K562 (cell line): Measurements from ENCODE around the gene AP3S2. TPM values are rescaled to one million over a fixed set of nuclear protein-coding genes. Genes with fewer than 3 reads are reported as not detected.

Source experiments
- ATAC-seq: fragments of 200-7000 bp; cut with Tn5 transposase; 3 replicates; pipeline ENCODE4 v1.9.1; 2020; ENCODE audit warnings: moderate library complexity
- BruUV-seq: library from RNA; stranded (reverse); fragments of 400-500 nt; replicated peaks from 2 replicates; lab custom pipeline; 2021; lab: Mats Ljungman, UMichigan
- CTCF ChIA-PET: fragments of 300-600 bp; formaldehyde crosslinking; extraction: SDS; loops from one replicate; lab custom pipeline; 2021; ENCODE audit warnings: low intra/inter-chr PET ratio; lab: Yijun Ruan, JAX
- POLR2A ChIA-PET: fragments of 300-600, 350-650 bp; sonication (Branson Sonifier 250); formaldehyde crosslinking; extraction: SDS; loops from one replicate; lab custom pipeline; 2021; ENCODE audit warnings: antibody characterized with exemption, inconsistent platforms; lab: Yijun Ruan, JAX
- DNase-seq, 4 experiments: peaks; one replicate each; pipeline versions ENCODE4 v3.0.0 to v3.0.0-alpha.2; 2011 to 2018; ENCODE audit warnings: low spot score in 3 of 4, mixed read lengths in 3 of 4; ENCODE audit errors: extremely low read depth in 1 of 4
- FAIRE-seq: peaks from 2 replicates; lab custom pipeline; 2011; peaks lifted over from hg19 to GRCh38; lab: Jason Lieb, UNC
- H2AFZ ChIP-seq: 2 replicates; pipeline ENCODE4 v1.6.0; 2011; ENCODE audit warnings: low read depth, low read length, control low read depth, inconsistent platforms
- H3K27ac ChIP-seq: fragments of 200-600 bp; 3 replicates; pipeline ENCODE4 v1.8.0; 2011; ENCODE audit warnings: low read depth, mild to moderate bottlenecking, control low read depth, inconsistent platforms, low read length, moderate library complexity, mixed read lengths; ENCODE audit errors: extremely low read depth
- H3K27me3 ChIP-seq, 2 experiments: fragments of 300-600 bp in 1 of 2; 2 replicates in 1 of 2; 3 replicates in 1 of 2; pipeline versions ENCODE4 v1.6.0 to v1.8.0; 2011; ENCODE audit warnings: inconsistent platforms in 2 of 2, low read length in 2 of 2, mild to moderate bottlenecking in 1 of 2, mixed read lengths in 1 of 2, moderate library complexity in 1 of 2; ENCODE audit not compliant: control insufficient read depth in 2 of 2, insufficient read depth in 2 of 2
- H3K36me3 ChIP-seq: fragments of 300-600 bp; 3 replicates; pipeline ENCODE4 v1.8.0; 2011; ENCODE audit warnings: mild to moderate bottlenecking, low read length, inconsistent platforms; ENCODE audit not compliant: control insufficient read depth, insufficient read depth
- H3K4me1 ChIP-seq, 2 experiments: fragments of 200-600 bp in 1 of 2; replicated peaks in 1 of 2; 2 replicates in 1 of 2; 3 replicates in 1 of 2; pipeline versions ENCODE4 v1.5.1 to v1.8.0; 2011; ENCODE audit warnings: inconsistent platforms in 2 of 2, low read length in 2 of 2, mild to moderate bottlenecking in 1 of 2, mixed read lengths in 1 of 2, moderate library complexity in 1 of 2; ENCODE audit not compliant: control insufficient read depth in 2 of 2, insufficient read depth in 2 of 2
- H3K4me2 ChIP-seq: 2 replicates; pipeline ENCODE4 v1.6.1; 2011; ENCODE audit warnings: low read length, control low read depth, inconsistent platforms, mixed read lengths; ENCODE audit not compliant: insufficient read depth
- H3K4me3 ChIP-seq: fragments of 200-600 bp; sonication (generic), shearing (Covaris generic); 2 replicates; pipeline ENCODE4 v1.5.1; 2016; ENCODE audit warnings: control low read depth, inconsistent platforms
- H3K79me2 ChIP-seq: fragments of 200-600 bp; 3 replicates; pipeline ENCODE4 v1.8.0; 2011; ENCODE audit warnings: low read length, inconsistent platforms; ENCODE audit not compliant: control insufficient read depth, insufficient read depth
- H3K9ac ChIP-seq, 2 experiments: 2 replicates each; pipeline versions ENCODE4 v1.6.0 to v1.6.1; 2011; ENCODE audit warnings: low read depth in 2 of 2, low read length in 2 of 2, control low read depth in 1 of 2, inconsistent platforms in 1 of 2, mild to moderate bottlenecking in 1 of 2, mixed read lengths in 1 of 2; ENCODE audit not compliant: insufficient read depth in 1 of 2
- H3K9me1 ChIP-seq: one replicate; pipeline ENCODE4 v1.6.0; 2011; ENCODE audit warnings: inconsistent platforms, mild to moderate bottlenecking, low read length, moderate library complexity; ENCODE audit not compliant: control insufficient read depth, insufficient read depth
- H3K9me3 ChIP-seq: replicated peaks from 2 replicates; pipeline ENCODE4 v1.5.1; 2011; ENCODE audit warnings: low read depth, low read length, inconsistent platforms; ENCODE audit not compliant: control insufficient read depth, insufficient read depth
- H4K20me1 ChIP-seq: replicated peaks from 2 replicates; pipeline ENCODE4 v1.6.1; 2011; ENCODE audit warnings: low read length, inconsistent platforms, mixed read lengths; ENCODE audit not compliant: control insufficient read depth, insufficient read depth
- HOXB6 ChIP-seq: fragments of 250-450 bp; sonication (Bioruptor Pico); IDR thresholded peaks from 2 replicates; pipeline ENCODE4 v1.5.1; 2022; ENCODE audit warnings: mild to moderate bottlenecking, borderline replicate concordance
- IRF9 ChIP-seq: fragments of 450-650 bp; IDR thresholded peaks from 2 replicates; pipeline ENCODE4 v1.6.1; 2016; ENCODE audit warnings: missing biosample characterization, missing genetic modification characterization
- KAT2B ChIP-seq: IDR thresholded peaks from one replicate; pipeline ENCODE4 v1.6.1; 2012; ENCODE audit warnings: low read depth, mild to moderate bottlenecking, control low read depth, inconsistent platforms, low read length, moderate library complexity
- PPARD ChIP-seq: fragments of 250-450 bp; sonication (Bioruptor Pico); IDR thresholded peaks from 2 replicates; pipeline ENCODE4 v1.8.0; 2022; ENCODE audit warnings: inconsistent platforms, mild to moderate bottlenecking, moderate library complexity
- RERE ChIP-seq: sonication (generic); formaldehyde crosslinking; IDR thresholded peaks from 2 replicates; pipeline ENCODE4 v1.8.0; 2023; ENCODE audit warnings: missing genetic modification reagents, mild to moderate bottlenecking, borderline replicate concordance
- ZNF780A ChIP-seq: fragments of 250-450 bp; sonication (Bioruptor Pico); IDR thresholded peaks from 2 replicates; pipeline ENCODE4 v1.5.0; 2021; ENCODE audit warnings: mild to moderate bottlenecking
- ZZZ3 ChIP-seq: fragments of 450-650 bp; IDR thresholded peaks from 2 replicates; pipeline ENCODE4 v1.6.1; 2016; ENCODE audit warnings: antibody characterized with exemption, mild to moderate bottlenecking, moderate library complexity
- WGBS: fragments of 100-300 bp; shearing (Covaris generic); methylation state at CpG from one replicate; pipeline ENCODE4 v1.1.6; 2016; ENCODE audit warnings: low coverage, mixed read lengths; ENCODE audit not compliant: insufficient coverage; ENCODE audit errors: missing lambda C conversion rate; 5-methylcytosine and 5-hydroxymethylcytosine counted together
- in situ Hi-C: fragments of 300-500 bp; cut with MboI; formaldehyde crosslinking; loops from 4 replicates; pipeline ENCODE4 v1.15.0; 2018; ENCODE audit warnings: inconsistent platforms, mixed read lengths
- intact Hi-C: fragments of 100-400 bp; cut with micrococcal nuclease; formaldehyde crosslinking; loops from 2 replicates; pipeline ENCODE4 v1.14.2; 2022
- polyA plus RNA-seq, 8 experiments: library from polyadenylated mRNA; depleted of rRNA in 4 of 8; stranded (reverse) in 5 of 8; unstranded in 3 of 8; fragments of >200 nt; fragmentation: Nextera tagmentation in 2 of 8; fragmentation: Illumina TruSeq in 1 of 8; extraction: Ambion mirVana in 2 of 8; extraction: Trizol in 1 of 8; gene quantifications; 2 replicates each; pipeline versions ENCODE4 v1.2.1 to v1.2.3, GENCODE V29; 2011 to 2014; ENCODE audit warnings: inconsistent platforms in 1 of 8, missing spikeins in 1 of 8
- total RNA-seq, 7 experiments: library from RNA; depleted of rRNA in 6 of 7; stranded (reverse); fragments of >200 nt in 6 of 7; fragmentation: Illumina TruSeq in 2 of 7; extraction: Trizol in 2 of 7; gene quantifications; 2 replicates each; pipeline versions ENCODE4 v1.2.1 to v1.2.3, GENCODE V29; 2011 to 2021; ENCODE audit warnings: low replicate concordance in 1 of 7
- TF ChIP-seq, protein P1 (sequence below): fragments of 200-800 bp; sonication (Bioruptor generic); IDR thresholded peaks from 2 replicates; pipeline ENCODE4 v1.6.1; 2017; ENCODE audit warnings: missing genetic modification characterization, missing compliant biosample characterization
- TF ChIP-seq, protein P2 (sequence below): fragments of 250-450 bp; sonication (Bioruptor Pico); IDR thresholded peaks from 2 replicates; pipeline ENCODE4 v1.4.0; 2020; ENCODE audit warnings: mild to moderate bottlenecking, moderate library complexity

The AP3S2 gene
- total and polyA plus RNA-seq, 9 of the 15 experiments (the other 6 are each of a cell fraction or from before 2014, with no cell fraction given), result 16.4 to 54.1 (median 37.4) TPM

DNA sequence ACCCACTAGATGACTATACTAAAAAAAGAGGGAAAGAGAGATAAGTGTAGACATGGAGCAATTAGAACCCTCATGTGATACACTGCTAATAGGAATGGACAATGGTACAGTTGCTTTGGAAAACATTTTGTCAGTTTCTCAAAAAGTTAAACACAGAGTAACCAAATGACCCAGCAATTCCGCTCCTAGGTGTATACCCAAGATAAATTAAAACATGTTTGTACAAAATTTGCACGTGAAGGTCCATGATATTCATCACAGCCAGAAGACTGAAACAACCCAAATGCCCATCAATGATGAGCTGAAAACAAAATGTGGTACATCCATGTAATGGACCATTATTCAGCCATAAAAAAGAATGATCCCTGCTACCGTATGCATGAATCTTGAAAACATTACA is 105.8 kb downstream of the AP3S2 start:
- intact Hi-C loops (no loop called here), in situ Hi-C loops (loop anchor here (10.0 kb wide), 1 partner anchor 447 kb away; the partner anchor contains the start of genes CIB1 and GDPGP1)
- DNase-seq (no peak), FAIRE-seq (no peak), ATAC-seq (no peak)
- Histone ChIP-seq H2AFZ (no peak overlapping the region), H3K27ac (no peak overlapping the region), H3K9me1 (no peaks in the 10 kb centered on the region), H3K4me1 (peaks cover 11 to 32% of the 10 kb centered on the region in 2 experiments), H4K20me1 (no peaks in the 10 kb centered on the region), H3K27me3 (no peaks in the 10 kb centered on the region), H3K4me2 (no peak overlapping the region), H3K79me2 (no peaks in the 10 kb centered on the region), H3K4me3 (no peak overlapping the region), H3K36me3 (no peaks in the 10 kb centered on the region), H3K9ac (no peak overlapping the region), H3K9me3 (no peaks in the 10 kb centered on the region; the same call in 1 of the 2 replicates)
- ChIA-PET CTCF (no interaction called here), POLR2A (interaction anchor here (0.8 kb wide), 1 partner anchor 337 kb away, joined by 5 read pairs; no protein-coding TSS in a partner anchor)
- no TSS peak for BruUV-seq
- no peak for TF ChIP-seq PPARD (CRISPR knock-in tag)
- TF ChIP-seq, protein P1, sequence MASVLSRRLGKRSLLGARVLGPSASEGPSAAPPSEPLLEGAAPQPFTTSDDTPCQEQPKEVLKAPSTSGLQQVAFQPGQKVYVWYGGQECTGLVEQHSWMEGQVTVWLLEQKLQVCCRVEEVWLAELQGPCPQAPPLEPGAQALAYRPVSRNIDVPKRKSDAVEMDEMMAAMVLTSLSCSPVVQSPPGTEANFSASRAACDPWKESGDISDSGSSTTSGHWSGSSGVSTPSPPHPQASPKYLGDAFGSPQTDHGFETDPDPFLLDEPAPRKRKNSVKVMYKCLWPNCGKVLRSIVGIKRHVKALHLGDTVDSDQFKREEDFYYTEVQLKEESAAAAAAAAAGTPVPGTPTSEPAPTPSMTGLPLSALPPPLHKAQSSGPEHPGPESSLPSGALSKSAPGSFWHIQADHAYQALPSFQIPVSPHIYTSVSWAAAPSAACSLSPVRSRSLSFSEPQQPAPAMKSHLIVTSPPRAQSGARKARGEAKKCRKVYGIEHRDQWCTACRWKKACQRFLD (CRISPR knock-in tag), result no peak
- no peak for TF ChIP-seq KAT2B
- TF ChIP-seq, protein P2, sequence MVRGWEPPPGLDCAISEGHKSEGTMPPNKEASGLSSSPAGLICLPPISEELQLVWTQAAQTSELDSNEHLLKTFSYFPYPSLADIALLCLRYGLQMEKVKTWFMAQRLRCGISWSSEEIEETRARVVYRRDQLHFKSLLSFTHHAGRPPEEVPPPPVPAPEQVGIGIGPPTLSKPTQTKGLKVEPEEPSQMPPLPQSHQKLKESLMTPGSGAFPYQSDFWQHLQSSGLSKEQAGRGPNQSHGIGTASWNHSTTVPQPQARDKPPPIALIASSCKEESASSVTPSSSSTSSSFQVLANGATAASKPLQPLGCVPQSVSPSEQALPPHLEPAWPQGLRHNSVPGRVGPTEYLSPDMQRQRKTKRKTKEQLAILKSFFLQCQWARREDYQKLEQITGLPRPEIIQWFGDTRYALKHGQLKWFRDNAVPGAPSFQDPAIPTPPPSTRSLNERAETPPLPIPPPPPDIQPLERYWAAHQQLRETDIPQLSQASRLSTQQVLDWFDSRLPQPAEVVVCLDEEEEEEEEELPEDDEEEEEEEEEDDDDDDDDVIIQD, result no peak
- TF ChIP-seq ZNF780A (CRISPR knock-in tag), result no peak
- no peak for TF ChIP-seq ZZZ3
- TF ChIP-seq HOXB6 (CRISPR knock-in tag), result no peak
- TF ChIP-seq IRF9, result no peak
- TF ChIP-seq RERE, result no peak
- 65% methylated on average over 3 of the region's 3 CpGs for WGBS
